Thyroid gland (tissue), 4 donors: Measurements from ENCODE around the gene TRMU. TPM values are rescaled to one million over a fixed set of nuclear protein-coding genes. Genes with fewer than 3 reads are reported as not detected.
A peak's percentile ranks its signal among the peaks of the same experiment; 100 is the strongest.

Experiments
- DNase-seq, 2 donors: peaks; one replicate each; pipeline ENCODE4 v3.0.0-alpha.2; 2019
- H3K27ac ChIP-seq, 3 donors: fragments of 200-600 bp; sonication (generic); 1 replicate in 2 of 3; 2 replicates in 1 of 3; pipeline ENCODE4 v1.5.1; 2016 to 2019; ENCODE audit warnings: mild to moderate bottlenecking in 1 of 3, moderate library complexity in 1 of 3
- H3K27me3 ChIP-seq: fragments of 200-600 bp; sonication (generic); one replicate; pipeline ENCODE4 v1.5.1; 2019
- H3K36me3 ChIP-seq, 2 donors: fragments of 200-600 bp; sonication (generic); one replicate each; pipeline ENCODE4 v1.5.1; 2016 to 2019
- H3K4me1 ChIP-seq, 2 donors: fragments of 200-600 bp; sonication (generic); one replicate each; pipeline ENCODE4 v1.5.1; 2017 to 2019
- H3K4me3 ChIP-seq, 3 donors: fragments of 200-600 bp; sonication (generic); replicated peaks in 1 of 3; 1 replicate in 2 of 3; 2 replicates in 1 of 3; pipeline ENCODE4 v1.5.1; 2016; ENCODE audit warnings: mild to moderate bottlenecking in 1 of 3
- H3K9me3 ChIP-seq: fragments of 200-600 bp; sonication (generic); one replicate; pipeline ENCODE4 v1.5.1; 2017
- POLR2A ChIP-seq, 2 donors: fragments of 450-650 bp; IDR thresholded peaks; one replicate each; pipeline ENCODE4 v1.6.1; 2017; ENCODE audit warnings: antibody characterized with exemption in 2 of 2, mild to moderate bottlenecking in 2 of 2, moderate library complexity in 1 of 2
- WGBS, 2 donors: methylation state at CpG; one replicate each; pipeline ENCODE4 v1.1.5; 2017; 5-methylcytosine and 5-hydroxymethylcytosine counted together
- intact Hi-C: fragments of 100-400 bp; cut with DNase I; formaldehyde crosslinking; loops from one replicate; pipeline ENCODE4 v1.15.1; 2023
- total RNA-seq, 4 donors: library from RNA; depleted of rRNA; stranded (reverse); fragments of >200 nt; gene quantifications; one replicate each; pipeline ENCODE4 v1.2.3, GENCODE V29; 2016
- TF ChIP-seq, protein P1 (sequence below), 6 experiments: fragments of 200-600 bp in 3 of 6; fragments of 450-650 bp in 3 of 6; sonication (generic) in 3 of 6; IDR thresholded peaks; one replicate each; pipeline ENCODE4 v1.5.1; 2016 to 2019; ENCODE audit warnings: antibody characterized with exemption in 6 of 6, mild to moderate bottlenecking in 2 of 6, inconsistent platforms in 1 of 6, moderate library complexity in 1 of 6

TRMU gene
- total RNA-seq, 4 donors from 2014 or later = 30.7 to 113 (median 49.0) TPM

DNA sequence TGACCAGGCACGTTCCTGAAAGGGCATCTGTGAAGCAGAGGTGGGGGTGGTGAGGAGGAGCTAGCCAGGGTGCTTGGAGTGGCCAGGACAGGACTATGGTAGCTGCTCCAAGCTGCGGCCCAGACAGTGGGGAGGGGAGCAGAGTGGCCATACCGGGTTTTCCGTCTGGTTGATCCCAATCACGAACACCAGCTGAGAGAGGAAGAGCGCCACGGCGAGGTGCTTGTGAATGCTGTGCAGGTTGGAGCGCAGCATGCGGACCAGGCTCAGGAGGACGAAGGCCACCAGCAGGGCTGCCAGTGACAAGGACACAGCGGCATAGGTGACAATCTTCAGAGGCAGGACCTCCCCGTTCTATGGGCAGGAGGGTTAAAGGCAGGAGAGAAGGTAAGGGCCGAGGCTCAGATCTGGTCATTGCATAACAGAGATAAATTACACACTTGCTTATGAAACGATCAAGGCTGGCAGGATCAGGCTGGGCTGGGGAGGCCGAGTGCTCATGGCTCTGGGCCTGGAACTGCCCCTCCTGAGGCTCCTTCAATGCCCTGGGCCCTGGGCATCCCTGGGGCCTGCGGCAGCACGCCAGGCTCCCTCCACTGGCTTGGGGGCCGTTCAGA lies 41.5 kb downstream of the TRMU start:
- Histone ChIP-seq H3K9me3 (no peaks in the 10 kb centered on the region), H3K27me3 (no peaks in the 10 kb centered on the region), H3K4me1 (peaks cover 43 to 46% of the 10 kb centered on the region in 2 donors), H3K27ac (peak overlapping the region; percentile 49 to 91 (median 76)), H3K36me3 (peaks cover 0 to 11% of the 10 kb centered on the region in 2 donors), H3K4me3 (no peak overlapping the region)
- TF ChIP-seq POLR2A (IDR thresholded peaks at IDR 0.05) = no peak
- TF ChIP-seq, protein P1, sequence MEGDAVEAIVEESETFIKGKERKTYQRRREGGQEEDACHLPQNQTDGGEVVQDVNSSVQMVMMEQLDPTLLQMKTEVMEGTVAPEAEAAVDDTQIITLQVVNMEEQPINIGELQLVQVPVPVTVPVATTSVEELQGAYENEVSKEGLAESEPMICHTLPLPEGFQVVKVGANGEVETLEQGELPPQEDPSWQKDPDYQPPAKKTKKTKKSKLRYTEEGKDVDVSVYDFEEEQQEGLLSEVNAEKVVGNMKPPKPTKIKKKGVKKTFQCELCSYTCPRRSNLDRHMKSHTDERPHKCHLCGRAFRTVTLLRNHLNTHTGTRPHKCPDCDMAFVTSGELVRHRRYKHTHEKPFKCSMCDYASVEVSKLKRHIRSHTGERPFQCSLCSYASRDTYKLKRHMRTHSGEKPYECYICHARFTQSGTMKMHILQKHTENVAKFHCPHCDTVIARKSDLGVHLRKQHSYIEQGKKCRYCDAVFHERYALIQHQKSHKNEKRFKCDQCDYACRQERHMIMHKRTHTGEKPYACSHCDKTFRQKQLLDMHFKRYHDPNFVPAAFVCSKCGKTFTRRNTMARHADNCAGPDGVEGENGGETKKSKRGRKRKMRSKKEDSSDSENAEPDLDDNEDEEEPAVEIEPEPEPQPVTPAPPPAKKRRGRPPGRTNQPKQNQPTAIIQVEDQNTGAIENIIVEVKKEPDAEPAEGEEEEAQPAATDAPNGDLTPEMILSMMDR (IDR thresholded peaks at IDR 0.05) = no peak
- intact Hi-C loops = loop anchor here (10.0 kb wide), 1 partner anchor 88 kb away; no protein-coding TSS in a partner anchor
- DNase-seq = peak in 1 of 2 donors; percentile 32
- WGBS, 2 donors = 91 to 93% methylated on average over 16 to 19 of the region's 19 CpGs

DNA sequence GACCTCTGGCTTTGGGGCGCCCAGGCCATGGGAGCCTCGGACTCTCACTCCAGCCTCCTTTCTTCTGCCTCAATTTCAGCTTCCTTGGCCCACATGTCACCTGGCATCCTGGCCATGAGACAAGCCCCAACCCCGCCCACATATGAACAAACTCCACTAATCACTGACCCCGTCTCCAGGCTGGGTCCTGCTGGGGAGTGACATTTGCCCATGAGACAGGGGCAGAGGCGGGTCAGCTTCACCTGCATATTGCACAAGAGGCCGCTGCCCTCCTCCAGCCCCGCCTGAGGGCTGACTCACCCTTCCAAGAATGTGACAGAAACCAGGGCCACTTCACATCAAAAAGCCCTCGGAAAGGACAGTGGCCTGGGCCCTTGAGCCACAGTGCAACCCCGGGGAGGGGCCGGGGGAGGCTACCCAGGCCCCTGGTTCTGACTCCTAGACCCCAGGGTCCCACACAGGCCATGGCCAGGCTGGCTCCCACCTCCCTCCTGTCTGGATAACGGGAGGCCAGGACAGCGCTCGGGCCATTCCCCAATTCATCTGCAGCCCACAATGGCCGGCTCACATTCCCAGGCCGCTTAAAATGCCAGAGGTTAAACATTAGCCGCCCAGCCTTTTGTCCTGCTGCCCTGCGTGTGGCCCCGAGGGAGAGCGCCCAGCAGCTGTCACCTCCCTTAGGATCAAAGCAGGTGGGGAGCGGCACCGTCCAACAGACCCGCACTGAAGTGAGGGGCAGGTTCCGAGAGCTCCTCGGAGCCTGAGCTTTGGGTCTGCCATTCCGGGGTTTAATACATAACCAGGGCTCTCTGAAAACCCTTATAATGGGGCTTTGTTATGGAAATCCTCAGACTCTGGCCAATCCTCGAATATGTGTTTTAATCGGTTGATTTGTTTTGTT lies 42.3 kb downstream of the TRMU start:
- Histone ChIP-seq H3K27me3 (no peaks in the 10 kb centered on the region), H3K9me3 (no peaks in the 10 kb centered on the region), H3K27ac (peak overlapping the region; percentile 75 to 91 (median 76)), H3K36me3 (peaks cover 0 to 11% of the 10 kb centered on the region in 2 donors), H3K4me1 (peaks cover 43 to 46% of the 10 kb centered on the region in 2 donors), H3K4me3 (no peak overlapping the region)
- intact Hi-C loops = loop anchor here (10.0 kb wide), 1 partner anchor 87 kb away; no protein-coding TSS in a partner anchor
- WGBS, 2 donors = 68 to 77% methylated on average over 19 to 22 of the region's 27 CpGs
- DNase-seq = peak; percentile 92 to 93
- TF ChIP-seq, protein P1 (IDR thresholded peaks at IDR 0.05) = peak in 1 of 6 experiments; percentile 15
- no peak for TF ChIP-seq POLR2A (IDR thresholded peaks at IDR 0.05)

DNA sequence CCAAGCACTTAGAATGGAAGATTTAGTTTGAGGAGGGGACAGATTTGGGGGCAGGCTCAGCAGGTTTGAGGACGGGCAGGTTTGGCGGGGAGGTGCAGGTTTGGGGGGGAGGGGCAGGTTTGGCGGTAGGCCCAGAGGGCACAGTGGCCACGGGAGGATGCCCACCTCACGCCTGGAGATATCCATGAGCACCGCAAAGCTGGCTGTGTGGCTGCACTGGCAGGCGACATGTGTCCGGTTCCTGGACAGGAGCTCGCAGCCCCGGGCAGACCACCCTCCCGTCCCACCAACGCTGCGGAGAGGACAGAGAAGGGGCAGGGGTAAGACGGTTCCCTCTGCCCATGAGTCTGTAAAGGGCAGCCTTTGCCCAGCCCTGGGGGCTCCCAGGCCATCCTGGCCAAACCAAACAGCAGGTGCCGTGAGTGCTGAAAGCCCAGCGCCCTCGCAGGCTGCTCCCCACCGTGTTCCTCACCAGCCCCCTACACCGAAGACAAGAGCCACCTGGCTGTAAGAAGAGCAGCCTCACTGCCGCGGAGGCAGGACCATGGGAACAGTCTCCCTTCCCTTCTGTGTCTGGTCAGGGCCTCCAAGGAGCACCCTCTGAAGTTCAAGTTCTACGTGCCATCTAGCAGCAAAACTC lies 43.0 kb downstream of the TRMU start:
- peaks cover 0 to 11% of the 10 kb centered on the region in 2 donors for H3K36me3 ChIP-seq
- H3K9me3 ChIP-seq = no peaks in the 10 kb centered on the region
- H3K4me3 ChIP-seq = no peak overlapping the region
- no peaks in the 10 kb centered on the region for H3K27me3 ChIP-seq
- peak overlapping the region; percentile 75 to 91 (median 76) for H3K27ac ChIP-seq
- TF ChIP-seq, protein P1 (IDR thresholded peaks at IDR 0.05) = no peak
- no peak for TF ChIP-seq POLR2A (IDR thresholded peaks at IDR 0.05)
- WGBS, 2 donors = 69 to 84% methylated on average over 15 to 17 of the region's 22 CpGs
- peaks cover 36 to 39% of the 10 kb centered on the region in 2 donors for H3K4me1 ChIP-seq
- intact Hi-C loops = loop anchor here (10.0 kb wide), 1 partner anchor 86 kb away; no protein-coding TSS in a partner anchor
- DNase-seq = peak in 1 of 2 donors; percentile 51

DNA sequence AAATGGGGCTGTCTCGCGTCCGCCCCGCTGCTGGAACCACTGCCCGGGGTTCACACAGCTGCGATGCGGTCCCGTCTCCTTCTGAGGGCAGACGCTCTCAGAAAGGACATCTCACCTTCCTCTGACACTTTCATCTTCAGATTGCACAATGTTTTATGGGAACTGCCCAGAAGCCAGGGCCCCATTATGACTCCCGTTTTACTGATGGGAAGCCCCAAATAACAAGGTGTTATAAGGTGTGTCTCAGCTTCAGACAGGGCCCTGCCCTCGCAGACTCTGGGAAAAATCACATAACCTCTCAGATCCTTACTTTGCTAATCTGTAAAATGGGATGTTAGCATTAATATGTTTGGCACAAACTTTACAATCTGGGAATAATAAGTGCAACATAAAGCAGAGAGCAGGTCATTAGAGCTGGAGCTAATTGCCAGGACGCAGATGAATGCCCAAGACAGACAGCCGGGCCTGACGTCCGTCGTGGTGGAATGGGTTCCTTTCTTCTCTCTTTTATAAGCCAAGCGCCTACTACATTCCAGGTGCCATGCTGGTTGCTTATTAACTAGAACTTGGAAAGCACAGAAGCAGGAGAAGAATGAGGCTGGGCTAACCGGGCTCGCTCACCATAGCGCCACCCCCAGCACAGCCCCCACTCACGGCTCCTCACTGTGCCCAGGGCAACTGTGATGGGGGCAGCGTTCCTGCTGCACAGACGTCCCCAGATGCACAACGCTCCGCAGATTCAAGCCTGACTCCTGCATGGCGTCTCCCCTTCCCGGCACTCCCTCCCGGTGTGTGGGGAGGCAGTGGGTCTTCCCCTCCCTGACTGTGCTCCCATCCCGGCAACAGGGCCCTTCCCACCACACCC lies 43.8 kb downstream of the TRMU start:
- 81 to 82% methylated on average over 27 to 29 of the region's 29 CpGs for WGBS, 2 donors
- Histone ChIP-seq H3K4me1 (peaks cover 28 to 31% of the 10 kb centered on the region in 2 donors), H3K27me3 (no peaks in the 10 kb centered on the region), H3K4me3 (no peak overlapping the region), H3K27ac (peak overlapping the region in 1 of 3 donors; percentile 91), H3K9me3 (no peaks in the 10 kb centered on the region), H3K36me3 (peaks cover 0 to 14% of the 10 kb centered on the region in 2 donors)
- intact Hi-C loops = loop anchor here (10.0 kb wide), 1 partner anchor 86 kb away; no protein-coding TSS in a partner anchor
- TF ChIP-seq, protein P1 (IDR thresholded peaks at IDR 0.05) = no peak
- TF ChIP-seq POLR2A (IDR thresholded peaks at IDR 0.05) = no peak
- DNase-seq = no peak
